ENCODE measurements around the gene SBF2.

DNA sequence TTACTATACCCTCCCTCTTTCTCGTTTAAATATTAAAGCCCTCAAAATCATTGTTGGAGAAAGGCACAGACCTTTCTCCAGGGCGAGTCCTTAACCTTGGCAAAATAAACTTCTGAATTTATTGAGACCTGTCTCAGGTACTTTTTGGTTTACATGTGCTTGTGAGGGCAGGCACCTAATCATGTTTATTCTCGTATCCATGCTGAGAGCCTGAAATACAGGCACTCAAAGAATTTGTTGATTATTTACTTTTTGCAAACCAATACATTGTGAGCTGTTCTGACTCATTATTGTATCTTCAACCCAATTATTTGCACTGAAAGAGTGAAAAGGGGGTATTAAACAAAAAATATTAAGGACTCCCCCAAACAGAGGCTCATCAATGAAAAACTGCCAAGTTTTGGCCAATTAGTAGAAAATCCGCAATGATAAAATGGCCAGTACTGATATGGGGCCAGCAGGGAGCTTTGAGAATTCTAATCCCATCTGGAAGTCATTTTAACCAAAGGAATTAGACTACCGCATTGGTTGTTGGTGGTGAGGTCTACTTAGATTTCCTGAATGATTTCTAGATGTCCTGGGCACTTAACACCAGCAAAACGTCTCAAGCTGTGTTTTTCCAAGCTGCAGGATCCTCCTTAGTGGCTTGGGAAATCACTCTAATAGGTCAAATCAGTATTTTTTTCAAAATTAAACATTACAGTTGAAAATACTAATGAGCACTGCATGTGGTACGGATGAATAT, 472.8 kb downstream of the SBF2 start:
- no peak; the same call in 1 of the 2 replicates for TF ChIP-seq GATA2 (IDR thresholded peaks at IDR 0.05; ENCODE audit: low read depth, low read length)
- no peak for TF ChIP-seq GATA3 (IDR thresholded peaks at IDR 0.05; ENCODE audit: low read depth, low read length)

Measured in SH-SY5Y (cell line).